Hematopoietic multipotent progenitor cell treated with erythropoietin and hydrocortisone succinate and interleukin-3 and kit ligand, for 6 days (in vitro differentiated cells): ENCODE results near the gene KCTD3.
A peak's percentile ranks its signal among the peaks of the same experiment; 100 is the strongest.

Experiments
- DNase-seq: peaks from one replicate; pipeline ENCODE4 v3.0.0-alpha.2; 2015

Gene KCTD3

DNA sequence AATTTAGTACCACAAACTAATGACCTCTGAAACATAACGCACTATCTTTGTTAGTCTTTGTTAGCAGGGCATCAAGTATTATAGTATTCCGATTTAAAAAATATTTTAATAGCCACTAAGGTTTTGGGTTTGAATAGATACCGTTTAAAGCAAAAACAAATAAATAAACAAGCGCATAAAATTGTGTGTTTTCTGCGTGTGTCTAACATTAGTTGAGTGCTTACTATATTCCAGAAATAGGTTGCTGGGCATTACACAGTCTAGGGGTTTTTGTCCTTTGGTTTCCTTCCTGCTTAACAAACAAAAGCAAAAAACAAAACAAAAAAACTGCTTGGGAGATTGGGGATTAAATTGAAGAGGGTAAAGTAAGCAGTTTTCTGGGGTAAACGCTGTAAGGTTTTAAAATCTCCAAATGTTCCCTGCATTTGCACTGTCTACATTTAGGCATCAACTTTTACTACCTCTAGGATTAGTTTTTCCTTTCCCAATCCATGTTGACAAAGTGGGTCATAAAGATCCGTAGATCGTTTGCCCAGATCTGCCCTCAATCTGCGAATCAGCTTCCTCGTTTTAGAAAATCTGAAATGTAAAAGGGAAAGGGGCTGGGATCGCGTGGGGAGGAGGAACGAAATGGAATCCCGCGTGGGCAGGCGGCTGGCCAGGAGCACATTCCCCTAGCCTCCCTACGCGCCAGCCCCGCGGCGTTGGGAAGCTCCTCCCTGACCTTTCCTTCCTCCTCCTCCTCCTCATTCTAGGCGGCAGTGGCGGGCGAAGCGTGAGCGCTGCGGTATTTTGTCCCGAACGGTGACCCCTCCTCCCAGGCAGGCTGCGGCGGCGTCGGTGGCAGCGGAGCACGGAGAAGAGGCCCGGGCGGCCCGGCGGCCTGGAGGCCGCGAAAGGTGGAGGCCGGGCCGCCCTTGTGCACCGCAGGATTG lies at the start of gene KCTD3:
Gene KCTD3, plus strand, starts transcription at position 749 of the 935 bp plus-strand sequence. CDS start 382 bp downstream, outside the sequence.
- peak; percentile 71 for DNase-seq

DNA sequence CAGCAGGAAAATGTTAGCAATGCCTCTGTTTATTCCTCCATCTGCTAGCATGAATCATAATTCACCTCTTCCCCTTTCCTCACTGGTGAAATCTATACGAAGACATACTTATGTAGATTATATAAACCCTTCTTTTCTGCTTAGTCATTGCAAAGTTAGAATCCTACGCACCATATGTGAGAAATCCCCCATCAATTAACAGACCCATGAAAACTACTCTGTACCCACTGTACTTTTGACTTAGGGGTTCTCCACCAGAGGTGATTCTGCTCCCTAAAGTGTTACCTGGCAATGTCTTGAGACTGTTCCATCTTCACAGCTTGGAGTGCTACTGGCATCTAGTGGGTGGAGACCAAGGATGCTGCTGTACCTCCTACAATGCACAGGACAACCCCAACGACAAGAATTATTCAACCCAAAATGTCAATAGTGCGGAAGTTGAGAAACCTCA lies 49.6 kb upstream of the KCTD3 start:
- no peak for DNase-seq

DNA sequence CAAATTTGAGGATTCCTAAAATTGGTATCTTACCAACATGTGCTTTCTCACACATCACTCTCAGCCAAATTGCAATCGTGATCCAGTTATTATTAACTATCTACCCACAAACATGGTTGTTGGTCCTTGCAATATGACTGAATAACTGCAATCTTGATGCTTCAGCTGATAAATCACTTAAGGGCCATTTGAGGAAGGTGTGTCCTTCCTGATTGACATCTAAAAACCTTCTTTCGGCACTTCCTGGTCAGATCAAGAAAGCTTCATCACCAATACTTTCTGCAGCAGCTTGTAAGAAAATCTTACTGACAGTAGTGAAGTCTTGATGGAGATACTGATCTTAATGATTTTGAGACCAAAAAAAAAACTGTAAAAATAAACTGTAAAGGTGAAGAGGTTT lies 48.5 kb upstream of the KCTD3 start:
- DNase-seq = no peak

DNA sequence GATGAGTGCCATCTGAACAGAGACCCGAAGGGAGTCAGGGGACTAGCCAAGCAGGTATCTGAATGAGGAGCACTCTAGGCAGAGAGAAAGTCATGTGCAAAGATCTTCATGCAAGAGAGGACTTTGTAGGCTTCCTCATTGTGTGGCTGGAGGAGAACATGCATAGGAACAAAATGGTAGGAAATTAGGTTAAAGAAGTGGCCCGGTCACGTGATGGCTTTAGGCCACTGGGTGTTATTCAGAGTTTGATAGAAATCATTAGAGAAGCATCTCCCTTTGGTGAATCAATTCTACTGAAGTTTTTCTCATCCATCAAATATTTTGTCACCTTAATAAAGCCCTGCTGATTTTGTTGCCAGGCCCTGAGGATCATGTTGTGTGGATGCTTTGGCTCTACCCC lies 45.8 kb upstream of the KCTD3 start:
- no peak for DNase-seq

DNA sequence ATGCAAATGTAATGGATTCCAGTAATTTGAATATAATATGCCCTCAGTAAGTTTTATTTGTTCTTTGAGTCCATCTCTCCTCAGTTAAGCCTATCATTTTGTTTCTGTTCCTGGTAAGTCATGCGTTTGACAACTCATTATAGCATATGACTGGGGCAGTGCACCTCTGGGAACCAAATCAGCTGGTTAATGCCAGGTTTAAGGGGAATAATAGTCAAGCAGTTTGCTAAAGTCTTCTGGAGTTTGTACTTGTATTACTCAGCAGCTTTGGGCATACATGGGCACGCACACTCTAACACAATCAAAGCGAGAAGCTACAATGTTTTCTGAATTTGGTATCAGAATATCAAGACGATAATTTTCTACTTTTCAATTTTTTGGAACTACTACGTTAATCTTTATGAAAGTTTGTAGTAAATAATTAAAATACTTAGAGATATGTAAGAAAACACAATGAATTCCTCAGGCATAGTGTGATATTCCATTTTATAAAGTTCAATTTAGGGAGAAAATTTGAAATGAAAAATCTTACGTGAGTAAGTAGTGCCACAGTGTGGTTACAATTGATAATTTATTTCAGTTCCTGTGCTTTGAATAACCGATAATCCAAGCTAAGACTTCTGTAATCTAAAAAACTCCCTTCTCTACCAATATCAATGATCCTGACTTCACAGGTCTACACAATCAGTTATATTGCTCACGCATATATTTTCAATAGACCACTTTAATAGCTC lies 43.8 kb upstream of the KCTD3 start:
- DNase-seq = no peak

DNA sequence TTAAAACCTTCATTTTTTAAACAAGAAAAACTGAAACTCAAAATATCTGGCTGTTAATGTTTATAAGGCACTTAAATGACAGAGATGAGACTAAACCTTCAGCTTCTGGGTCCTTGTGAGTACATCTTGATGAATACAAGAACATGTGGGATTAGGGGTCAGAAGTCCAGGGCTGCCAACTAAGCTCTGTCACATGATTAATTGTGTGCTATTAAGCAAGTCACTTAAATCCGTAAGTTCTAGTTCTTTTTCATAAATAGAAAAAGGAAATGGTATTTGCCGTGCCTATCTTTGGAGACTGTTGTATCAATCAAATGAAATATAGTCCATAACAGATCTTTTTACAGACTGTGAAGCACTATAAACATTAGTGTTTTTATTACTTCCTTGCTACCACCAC lies 43.2 kb upstream of the KCTD3 start:
- DNase-seq = no peak

DNA sequence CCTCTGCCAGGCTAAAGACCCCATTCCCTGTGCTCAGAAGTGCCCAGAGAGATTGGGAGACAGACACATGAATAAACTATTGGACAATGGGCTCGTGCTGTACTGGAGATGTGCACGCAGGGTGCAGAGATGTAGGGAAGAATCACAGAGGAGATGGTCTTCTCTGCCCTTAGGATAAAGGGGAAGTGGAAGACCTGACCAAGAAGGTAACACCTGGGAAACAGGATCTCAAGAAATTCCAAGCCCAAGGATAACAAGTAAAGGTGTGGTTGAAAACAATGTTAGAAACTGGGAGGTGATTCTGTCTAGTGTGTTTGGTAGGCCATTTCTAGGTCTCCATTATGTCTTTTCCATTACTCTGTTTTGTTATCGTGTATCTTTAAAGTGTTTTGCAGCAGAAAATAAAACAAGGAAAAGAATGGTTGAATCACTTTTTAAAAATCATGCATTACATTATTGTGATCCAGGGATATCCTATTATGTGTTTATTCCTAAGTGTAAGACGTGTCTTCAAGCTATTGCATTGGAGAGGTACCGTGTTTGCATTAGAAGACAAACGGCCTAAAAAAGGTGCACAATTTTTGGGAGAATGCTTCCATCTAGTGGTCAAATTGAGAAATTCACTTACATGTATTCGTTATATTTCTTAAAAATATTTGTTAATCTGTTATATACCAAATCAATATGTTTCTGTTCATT lies 40.8 kb upstream of the KCTD3 start:
- DNase-seq = peak; percentile 74

DNA sequence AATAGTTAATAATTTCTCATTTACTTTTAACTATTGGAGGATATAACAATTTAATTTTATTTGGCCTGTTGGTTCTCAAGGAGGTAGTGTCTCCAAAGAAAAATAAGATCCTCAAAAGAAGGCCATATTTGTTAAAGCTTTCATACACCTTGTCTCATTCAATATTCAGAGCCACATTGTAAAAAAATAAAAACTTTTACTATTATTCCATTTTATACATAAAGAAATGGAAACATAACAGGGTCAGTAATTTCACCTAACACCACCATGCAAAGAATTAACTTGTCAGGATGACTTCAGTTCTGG lies 40.3 kb upstream of the KCTD3 start:
- DNase-seq = no peak

DNA sequence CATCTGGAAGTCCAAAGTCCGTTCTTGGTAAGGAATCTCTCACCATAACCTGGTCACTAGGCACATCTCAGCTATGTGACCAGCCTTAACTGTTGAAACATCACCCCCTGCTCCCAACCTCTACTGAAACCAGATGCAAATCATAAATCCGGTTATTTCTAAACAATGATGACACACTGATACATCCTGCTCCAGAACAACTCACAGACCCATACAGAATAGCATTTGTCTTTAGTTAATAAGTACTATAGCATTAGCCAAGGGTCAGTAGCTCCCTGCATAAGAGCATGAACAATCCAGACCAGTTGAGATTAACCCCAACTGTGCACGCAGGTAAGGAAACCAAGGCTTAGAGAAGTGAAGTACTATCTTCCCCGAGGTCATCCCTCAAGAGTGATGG lies 38.0 kb upstream of the KCTD3 start:
- DNase-seq = no peak

DNA sequence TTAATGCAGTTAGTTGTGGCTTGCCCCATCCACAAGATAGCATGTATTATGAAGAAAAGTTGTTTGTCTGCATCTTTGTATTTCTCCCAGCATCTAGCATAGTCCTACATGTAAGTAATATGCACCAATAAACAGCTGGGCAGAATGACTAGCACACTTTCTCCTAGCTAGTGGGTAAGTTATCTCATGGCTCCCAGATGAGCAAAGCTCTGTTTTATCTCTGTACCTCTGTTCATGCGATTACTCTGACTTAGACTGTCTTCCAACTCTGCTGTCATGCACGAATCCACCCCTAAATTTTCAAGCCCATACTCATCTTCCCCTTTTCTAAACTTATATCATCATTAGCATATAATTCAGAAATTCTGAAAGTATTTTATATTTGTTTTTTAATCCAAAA lies 37.5 kb upstream of the KCTD3 start:
- DNase-seq = peak; percentile 14

DNA sequence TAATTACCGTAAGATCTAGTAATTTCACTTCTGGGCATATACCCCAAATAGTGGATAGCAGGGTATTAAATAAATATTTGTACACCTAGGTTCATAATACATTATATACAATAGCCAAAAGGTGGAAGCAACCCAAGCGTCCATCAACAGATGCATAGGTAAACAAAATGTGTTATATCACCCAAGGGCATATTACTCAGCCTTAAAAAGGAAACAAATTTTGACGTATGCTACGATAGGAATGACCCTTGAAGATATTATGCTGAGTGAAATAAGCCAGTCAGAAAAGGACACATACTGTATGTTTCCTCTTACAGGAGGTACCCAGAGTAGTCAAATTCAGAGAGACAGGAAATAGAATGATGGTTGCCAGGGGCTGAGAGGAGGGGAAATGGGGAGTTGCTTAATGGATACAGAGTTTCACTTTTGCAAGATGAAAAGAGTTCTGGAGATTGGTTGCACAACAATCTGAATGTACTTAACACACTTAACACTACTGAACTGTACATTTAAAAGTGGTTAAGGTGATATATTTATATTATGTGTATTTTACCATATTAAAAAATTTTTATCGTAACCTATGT lies 36.6 kb upstream of the KCTD3 start:
- peak; percentile 7 for DNase-seq

DNA sequence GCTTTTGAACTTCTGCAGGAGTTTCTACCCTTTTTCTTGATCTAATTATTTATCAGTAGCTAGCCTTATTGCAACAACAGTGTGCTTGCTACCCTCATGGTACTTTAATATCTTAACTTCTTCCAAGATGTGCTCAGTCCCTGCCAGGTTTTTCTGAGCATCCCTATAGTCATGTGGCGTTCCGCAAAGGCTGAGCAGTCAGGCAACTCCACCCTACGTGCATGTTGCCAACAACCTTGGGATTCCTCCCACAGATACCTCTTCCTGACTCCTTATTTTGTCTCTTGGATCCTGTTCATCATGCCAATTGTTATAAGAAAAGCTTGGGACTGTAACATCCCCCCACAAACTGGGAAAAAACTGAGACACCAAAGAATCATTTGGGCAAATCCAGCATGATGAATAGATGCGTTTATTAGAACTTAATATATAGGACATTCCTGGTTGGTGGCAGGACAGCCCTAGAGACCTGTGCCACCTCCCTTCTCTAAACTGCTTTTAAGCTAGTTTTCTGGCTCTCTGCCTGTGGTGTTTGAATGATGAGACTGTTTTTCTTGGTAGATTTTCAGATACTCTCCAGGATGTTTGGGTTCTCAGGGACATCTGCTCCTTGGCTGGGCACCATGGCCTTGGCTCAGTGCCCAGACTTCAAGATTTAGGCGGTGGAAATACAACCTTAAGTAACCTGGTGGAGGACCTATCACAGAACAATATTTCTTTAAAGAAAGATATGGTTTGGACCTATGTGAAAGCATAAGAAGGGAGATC lies 27.1 kb upstream of the KCTD3 start:
- peak; percentile 14 for DNase-seq

DNA sequence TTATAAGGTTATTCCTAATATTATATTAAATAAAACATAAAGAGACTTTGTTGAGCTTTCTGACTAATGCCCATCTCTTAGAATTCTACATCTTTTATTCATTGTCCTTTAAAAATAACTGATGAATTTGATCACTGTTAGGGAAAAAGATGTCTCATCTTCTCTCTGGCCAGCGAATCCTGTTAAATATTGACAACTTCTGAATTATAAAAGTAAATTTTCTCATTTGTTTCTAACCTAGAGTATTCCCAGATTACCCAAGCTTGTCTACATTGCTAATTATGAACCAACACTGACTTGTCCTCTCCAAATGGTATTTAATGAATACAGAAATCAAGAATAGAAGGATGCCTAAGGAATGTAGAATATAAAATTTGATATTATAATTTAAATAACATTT lies 24.8 kb upstream of the KCTD3 start:
- no peak for DNase-seq

DNA sequence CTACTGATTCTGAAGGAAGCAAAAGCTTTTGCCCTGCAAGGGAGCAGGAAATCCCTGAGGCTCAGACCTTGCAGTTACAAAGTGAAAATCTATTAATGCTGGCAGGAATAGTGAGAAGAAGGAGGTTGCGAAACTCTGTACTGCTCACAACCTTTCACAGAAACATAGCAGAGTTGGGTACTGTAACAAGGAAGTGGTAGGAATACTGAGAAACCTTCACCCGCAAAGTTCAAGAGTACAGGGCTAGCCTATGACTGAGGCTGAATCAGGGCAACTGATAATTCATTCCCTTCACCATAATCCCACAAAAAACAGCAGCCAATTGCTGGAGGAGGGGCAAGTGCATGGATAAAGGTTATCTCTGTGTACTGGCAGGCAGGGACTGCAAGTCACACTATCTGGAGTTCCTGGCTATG lies 23.9 kb upstream of the KCTD3 start:
- DNase-seq = peak; percentile 55

DNA sequence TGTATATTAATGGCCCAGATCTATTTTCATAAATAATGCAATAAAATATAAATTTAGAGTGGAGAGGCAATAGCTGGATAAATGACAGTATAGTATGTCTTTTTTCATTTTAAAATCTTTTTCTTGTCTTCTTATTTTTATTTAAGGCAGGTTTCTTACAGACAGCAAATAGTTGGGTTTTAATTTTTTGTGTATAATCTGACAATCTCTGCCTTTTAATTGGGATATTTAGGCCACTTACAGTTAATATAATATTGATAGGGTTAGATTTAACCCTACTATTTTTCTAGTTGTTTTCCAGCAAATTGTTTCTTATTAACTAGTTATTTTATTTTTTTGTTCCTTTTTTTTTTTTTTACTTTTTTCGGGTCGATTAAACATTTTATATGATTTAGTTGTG lies 23.3 kb upstream of the KCTD3 start:
- no peak for DNase-seq

DNA sequence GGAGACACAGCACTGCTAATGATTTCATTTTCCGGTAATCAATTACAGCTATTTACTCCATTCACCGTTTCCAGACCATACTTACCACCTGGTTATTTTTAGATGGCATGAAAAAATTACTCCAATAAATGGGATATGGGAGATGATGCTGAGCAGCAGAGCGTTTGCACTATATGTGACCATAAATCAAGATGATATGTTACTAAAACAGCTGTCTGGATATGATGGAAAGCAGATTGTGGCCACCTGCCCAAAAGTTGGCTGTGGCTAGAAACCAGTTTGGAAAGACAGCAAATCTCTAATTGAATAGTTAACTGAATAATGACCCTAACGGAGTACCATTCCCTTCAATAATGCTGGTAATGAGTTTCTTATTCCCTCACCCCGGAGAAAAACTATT lies 22.5 kb upstream of the KCTD3 start:
- no peak for DNase-seq

DNA sequence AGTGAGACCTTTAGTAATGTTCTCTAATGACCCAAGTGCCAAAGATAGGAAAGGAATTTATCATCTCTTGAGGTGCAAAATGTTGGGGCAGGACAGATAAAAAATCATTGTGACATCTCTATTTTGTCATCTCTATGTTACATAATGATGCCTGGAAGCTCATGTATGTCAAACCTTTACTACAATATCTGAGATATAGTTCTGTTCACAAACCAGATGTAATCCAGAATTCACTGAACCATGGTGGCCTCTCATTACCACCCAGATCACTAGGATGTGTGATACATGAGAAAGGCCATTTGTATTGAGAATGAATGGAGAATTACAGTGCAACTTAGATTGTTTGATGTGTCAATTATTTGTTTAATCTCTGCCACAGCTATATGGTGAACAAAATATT lies 22.0 kb upstream of the KCTD3 start:
- no peak for DNase-seq

DNA sequence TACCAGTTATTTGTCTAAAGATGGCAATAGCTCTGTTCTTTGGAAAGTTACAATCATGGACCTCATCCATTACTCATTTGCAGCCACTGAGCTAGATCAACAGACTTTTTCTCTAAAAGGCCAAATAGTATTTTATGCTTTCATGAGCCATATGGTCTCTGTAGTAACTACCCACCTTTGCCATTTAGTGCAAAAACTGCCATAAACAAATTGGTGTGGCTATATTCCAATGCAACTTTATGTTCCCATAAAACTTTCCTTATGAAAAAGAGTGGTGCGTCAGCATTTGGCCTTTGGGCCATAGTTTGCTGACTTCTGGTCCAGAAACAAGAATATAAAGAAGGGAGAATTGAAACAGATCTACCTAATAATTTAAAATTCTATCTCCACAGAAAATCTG lies 20.1 kb upstream of the KCTD3 start:
- no peak for DNase-seq

DNA sequence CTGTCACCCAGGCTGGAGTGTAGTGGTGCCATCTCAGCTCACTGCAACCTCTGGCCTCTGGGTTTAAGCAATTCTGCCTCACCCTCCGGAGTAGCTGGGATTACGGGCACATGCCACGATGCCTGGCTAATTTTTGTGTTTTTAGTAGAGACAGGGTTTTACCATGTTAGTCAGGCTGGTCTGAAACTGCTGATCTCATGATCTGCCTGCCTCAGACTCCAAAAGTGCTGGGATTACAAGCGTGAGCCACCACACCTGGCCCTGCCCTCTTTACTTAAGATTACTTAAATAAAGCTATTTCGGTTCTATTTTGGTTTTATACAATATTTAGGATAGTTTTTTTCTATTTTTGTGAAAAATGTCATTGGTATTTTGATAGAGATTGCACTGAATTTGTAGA lies 15.3 kb upstream of the KCTD3 start:
- DNase-seq = no peak

DNA sequence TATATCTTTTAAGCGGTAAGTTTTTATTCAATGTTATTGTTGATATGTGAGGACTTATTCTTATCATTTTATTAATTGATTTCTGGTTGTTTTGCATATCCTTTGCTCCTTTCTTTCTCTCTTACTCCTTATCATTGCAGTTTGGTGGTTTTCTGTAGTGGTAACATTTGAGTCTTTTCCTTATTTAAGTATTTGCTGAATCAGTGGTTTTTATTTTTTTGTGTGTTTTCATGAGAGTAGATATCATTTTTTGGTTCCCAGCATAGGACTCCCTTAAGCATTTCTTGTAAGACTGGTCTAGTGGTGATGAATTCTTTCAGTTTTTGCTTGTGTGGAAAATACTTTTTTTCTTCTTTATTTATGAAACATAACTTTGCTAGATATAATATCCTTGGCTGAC lies 12.2 kb upstream of the KCTD3 start:
- no peak for DNase-seq

DNA sequence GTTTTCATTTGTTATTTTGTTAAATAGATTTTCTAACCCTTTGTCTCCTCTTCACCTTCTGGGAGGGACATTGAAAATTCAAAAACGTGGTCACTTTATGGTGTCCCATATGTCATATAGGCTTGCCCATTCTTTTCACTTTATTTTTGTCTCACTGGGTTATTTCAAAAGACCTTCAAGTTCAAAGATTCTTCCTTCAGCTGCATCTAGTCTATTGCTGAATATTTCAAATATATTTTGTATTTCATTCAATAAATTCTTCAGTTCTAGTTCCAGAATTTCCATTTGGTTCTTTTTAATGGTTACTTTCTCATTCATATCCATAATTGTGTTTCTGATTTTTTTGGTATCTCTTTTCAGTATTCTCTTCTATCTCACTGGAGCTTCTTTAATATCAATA lies 11.6 kb upstream of the KCTD3 start:
- DNase-seq = no peak

DNA sequence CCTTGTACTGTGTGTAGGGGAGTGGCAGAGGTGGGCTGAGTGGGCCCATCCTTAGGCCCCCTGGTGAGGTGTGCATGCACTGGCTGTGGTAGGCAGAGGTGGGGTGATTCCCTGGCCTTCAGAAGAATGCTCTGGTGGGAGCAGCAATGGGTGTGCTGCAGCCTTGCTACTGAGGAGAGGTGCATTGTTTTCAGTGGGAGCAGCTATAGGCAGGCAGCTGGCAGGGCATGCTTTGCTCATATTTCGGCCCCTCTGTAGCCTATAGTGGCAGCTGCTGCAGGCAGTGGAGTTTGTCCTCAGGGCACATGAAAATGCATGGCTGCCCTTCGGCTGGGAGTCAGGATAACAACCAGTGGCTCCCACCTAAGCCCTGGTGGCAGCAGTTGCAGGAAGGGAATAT lies 10.1 kb upstream of the KCTD3 start:
- no peak for DNase-seq

DNA sequence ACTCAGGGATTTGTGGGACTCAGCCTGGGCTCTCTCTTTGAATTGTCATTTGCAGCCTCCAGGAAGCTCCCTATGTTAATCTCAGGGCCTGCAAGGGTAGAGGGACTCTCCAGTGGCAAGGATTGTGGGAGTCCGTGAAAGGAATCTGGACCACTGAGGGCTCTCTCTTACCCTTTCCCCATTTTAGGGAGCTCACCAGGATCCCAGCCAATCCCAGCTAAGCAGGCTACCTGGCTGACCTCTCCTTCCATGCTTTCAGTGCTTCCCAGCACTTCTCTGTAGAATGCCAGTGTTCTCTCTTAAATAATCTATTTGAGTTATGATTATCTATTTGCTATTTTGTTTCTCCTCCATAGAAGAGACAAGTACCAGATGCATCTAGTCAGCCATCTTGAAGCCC lies 9.6 kb upstream of the KCTD3 start:
- no peak for DNase-seq
